ENCODE measurements around the gene RAPGEF1.

The RAPGEF1 gene

DNA sequence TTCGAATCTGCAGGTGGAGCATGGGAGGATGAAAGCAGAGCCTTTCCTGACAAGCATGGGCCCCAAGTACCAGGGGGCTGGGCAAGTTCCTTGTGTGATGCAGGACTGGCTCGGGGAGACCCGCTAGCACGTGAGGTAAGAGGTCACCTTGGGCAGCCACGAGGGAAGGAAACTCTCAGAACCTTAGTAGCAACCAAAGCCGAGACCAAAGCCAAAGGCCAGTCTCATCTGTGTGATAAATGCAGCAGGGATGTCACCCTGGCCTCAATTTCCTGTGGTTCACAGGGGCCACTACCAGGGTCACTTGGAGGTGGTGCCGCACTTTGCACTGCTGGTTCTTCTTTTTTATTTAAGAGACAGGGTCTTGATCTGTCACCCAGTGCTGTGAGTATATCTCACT is 155.0 kb downstream of the RAPGEF1 start:
- no peak overlapping the region for H4K8ac ChIP-seq (ENCODE audit: low read depth, low read length)
- no peaks in the 10 kb centered on the region for H3K4me1 ChIP-seq (ENCODE audit: control insufficient read depth, low read depth, low read length)
- H2BK120ac ChIP-seq (ENCODE audit: low read depth, low read length) = no peak overlapping the region
- DNase-seq = no peak
- H3K79me2 ChIP-seq (ENCODE audit: control insufficient read depth, insufficient read depth, low read length) = no peaks in the 10 kb centered on the region
- no peaks in the 10 kb centered on the region for H3K36me3 ChIP-seq (ENCODE audit: control insufficient read depth, insufficient read depth, low read length)
- H3K4me2 ChIP-seq (ENCODE audit: low read length) = no peak overlapping the region
- H3K79me1 ChIP-seq (ENCODE audit: low read length) = no peaks in the 10 kb centered on the region
- no peak overlapping the region for H3K9ac ChIP-seq (ENCODE audit: low read length)
- H2AK5ac ChIP-seq (ENCODE audit: low read length) = no peak overlapping the region
- H3K27ac ChIP-seq (ENCODE audit: low read depth, low read length) = no peak overlapping the region
- H2BK15ac ChIP-seq (replicated peaks; ENCODE audit: low read depth) = no peak overlapping the region
- no CpG with 5 or more reads among the region's 7 CpGs for WGBS (ENCODE audit: extremely low coverage, insufficient coverage, low lambda C conversion rate)
- H3K18ac ChIP-seq (ENCODE audit: low read length) = no peak overlapping the region
- no peak overlapping the region for H3K56ac ChIP-seq (ENCODE audit: low read length)
- no peak overlapping the region for H3K4ac ChIP-seq (ENCODE audit: low read depth, low read length)
- no peak overlapping the region for H2BK5ac ChIP-seq (ENCODE audit: low read length)
- H3K27me3 ChIP-seq (ENCODE audit: insufficient read depth, low read length, poor library complexity) = no peaks in the 10 kb centered on the region
- no peak overlapping the region for H3K4me3 ChIP-seq (ENCODE audit: low read length)
- H4K5ac ChIP-seq (ENCODE audit: low read length) = no peak overlapping the region
- no peak overlapping the region for H3K23ac ChIP-seq (ENCODE audit: low read length)

DNA sequence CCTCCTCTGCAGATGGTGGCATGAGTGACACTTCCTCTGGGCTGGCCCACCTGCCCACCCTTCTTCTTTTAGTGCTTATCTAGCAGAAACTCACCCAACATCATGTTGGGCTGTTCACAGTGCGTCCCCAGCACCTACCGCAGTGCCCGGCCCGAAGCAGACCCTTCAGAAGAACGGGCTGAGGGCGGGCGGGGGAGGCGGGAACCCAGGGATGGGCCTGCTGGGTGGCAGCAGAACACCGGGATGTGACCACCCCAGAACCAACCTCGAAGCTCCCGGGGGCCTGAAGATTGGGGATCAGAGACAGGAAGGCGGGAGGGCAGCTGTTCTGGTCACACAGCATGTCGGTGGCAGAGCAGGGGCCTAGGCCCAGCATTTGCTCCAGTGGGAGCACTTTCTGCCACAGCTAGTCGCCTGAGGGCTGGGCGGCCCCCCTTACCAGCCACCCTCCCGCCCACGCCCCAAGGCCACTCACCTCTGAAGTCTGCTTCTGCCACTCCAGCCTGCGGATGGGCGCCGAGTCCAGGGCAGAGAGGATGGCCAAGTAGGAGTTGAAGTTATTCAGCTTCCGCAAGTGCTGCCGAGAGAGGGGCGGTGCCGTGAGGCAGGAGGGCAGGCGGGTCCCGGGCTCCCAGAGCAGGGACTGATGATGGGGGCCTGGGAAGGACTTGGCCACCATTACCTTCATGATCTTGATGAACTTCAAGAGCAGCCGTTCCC is 155.9 kb downstream of the RAPGEF1 start:
- Histone ChIP-seq H2AK5ac (ENCODE audit: low read length) (no peak overlapping the region), H3K56ac (ENCODE audit: low read length) (no peak overlapping the region), H2BK5ac (ENCODE audit: low read length) (no peak overlapping the region), H3K4me3 (ENCODE audit: low read length) (no peak overlapping the region), H3K79me2 (ENCODE audit: control insufficient read depth, insufficient read depth, low read length) (no peaks in the 10 kb centered on the region), H3K9ac (ENCODE audit: low read length) (no peak overlapping the region), H3K4me1 (ENCODE audit: control insufficient read depth, low read depth, low read length) (no peaks in the 10 kb centered on the region), H3K27me3 (ENCODE audit: insufficient read depth, low read length, poor library complexity) (no peaks in the 10 kb centered on the region), H4K8ac (ENCODE audit: low read depth, low read length) (no peak overlapping the region), H3K18ac (ENCODE audit: low read length) (no peak overlapping the region), H2BK15ac (replicated peaks; ENCODE audit: low read depth) (no peak overlapping the region), H3K36me3 (ENCODE audit: control insufficient read depth, insufficient read depth, low read length) (no peaks in the 10 kb centered on the region), H3K27ac (ENCODE audit: low read depth, low read length) (no peak overlapping the region), H3K4ac (ENCODE audit: low read depth, low read length) (no peak overlapping the region), H3K23ac (ENCODE audit: low read length) (no peak overlapping the region), H3K4me2 (ENCODE audit: low read length) (no peak overlapping the region), H4K5ac (ENCODE audit: low read length) (no peak overlapping the region), H3K79me1 (ENCODE audit: low read length) (no peaks in the 10 kb centered on the region), H2BK120ac (ENCODE audit: low read depth, low read length) (no peak overlapping the region)
- no CpG with 5 or more reads among the region's 27 CpGs for WGBS (ENCODE audit: extremely low coverage, insufficient coverage, low lambda C conversion rate)
- no peak for DNase-seq

DNA sequence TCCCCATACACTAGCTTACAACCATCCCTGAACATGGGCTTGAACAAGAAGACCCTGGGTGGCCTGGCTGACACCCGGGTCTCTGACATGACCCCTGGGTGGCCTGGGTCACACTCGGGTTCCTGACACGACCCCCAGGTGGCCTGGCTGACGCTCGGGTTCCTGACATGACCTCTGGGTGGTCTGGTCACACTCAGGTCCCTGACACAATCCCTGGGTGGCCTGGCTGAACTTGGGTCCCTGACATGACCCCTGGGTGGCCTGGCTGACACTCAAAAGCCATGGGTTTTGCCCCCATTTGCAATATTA is 156.6 kb downstream of the RAPGEF1 start:
- no peaks in the 10 kb centered on the region for H3K27me3 ChIP-seq (ENCODE audit: insufficient read depth, low read length, poor library complexity)
- no CpG with 5 or more reads among the region's 5 CpGs for WGBS (ENCODE audit: extremely low coverage, insufficient coverage, low lambda C conversion rate)
- no peak overlapping the region for H3K23ac ChIP-seq (ENCODE audit: low read length)
- no peak for DNase-seq
- no peaks in the 10 kb centered on the region for H3K79me2 ChIP-seq (ENCODE audit: control insufficient read depth, insufficient read depth, low read length)
- H3K4ac ChIP-seq (ENCODE audit: low read depth, low read length) = no peak overlapping the region
- H3K9ac ChIP-seq (ENCODE audit: low read length) = no peak overlapping the region
- no peak overlapping the region for H2BK5ac ChIP-seq (ENCODE audit: low read length)
- no peak overlapping the region for H4K5ac ChIP-seq (ENCODE audit: low read length)
- no peak overlapping the region for H3K4me3 ChIP-seq (ENCODE audit: low read length)
- no peaks in the 10 kb centered on the region for H3K36me3 ChIP-seq (ENCODE audit: control insufficient read depth, insufficient read depth, low read length)
- H3K79me1 ChIP-seq (ENCODE audit: low read length) = no peaks in the 10 kb centered on the region
- no peak overlapping the region for H3K56ac ChIP-seq (ENCODE audit: low read length)
- no peak overlapping the region for H3K4me2 ChIP-seq (ENCODE audit: low read length)
- no peak overlapping the region for H2BK120ac ChIP-seq (ENCODE audit: low read depth, low read length)
- no peak overlapping the region for H2BK15ac ChIP-seq (replicated peaks; ENCODE audit: low read depth)
- H4K8ac ChIP-seq (ENCODE audit: low read depth, low read length) = no peak overlapping the region
- H3K4me1 ChIP-seq (ENCODE audit: control insufficient read depth, low read depth, low read length) = no peaks in the 10 kb centered on the region
- no peak overlapping the region for H2AK5ac ChIP-seq (ENCODE audit: low read length)
- H3K18ac ChIP-seq (ENCODE audit: low read length) = no peak overlapping the region
- H3K27ac ChIP-seq (ENCODE audit: low read depth, low read length) = no peak overlapping the region

DNA sequence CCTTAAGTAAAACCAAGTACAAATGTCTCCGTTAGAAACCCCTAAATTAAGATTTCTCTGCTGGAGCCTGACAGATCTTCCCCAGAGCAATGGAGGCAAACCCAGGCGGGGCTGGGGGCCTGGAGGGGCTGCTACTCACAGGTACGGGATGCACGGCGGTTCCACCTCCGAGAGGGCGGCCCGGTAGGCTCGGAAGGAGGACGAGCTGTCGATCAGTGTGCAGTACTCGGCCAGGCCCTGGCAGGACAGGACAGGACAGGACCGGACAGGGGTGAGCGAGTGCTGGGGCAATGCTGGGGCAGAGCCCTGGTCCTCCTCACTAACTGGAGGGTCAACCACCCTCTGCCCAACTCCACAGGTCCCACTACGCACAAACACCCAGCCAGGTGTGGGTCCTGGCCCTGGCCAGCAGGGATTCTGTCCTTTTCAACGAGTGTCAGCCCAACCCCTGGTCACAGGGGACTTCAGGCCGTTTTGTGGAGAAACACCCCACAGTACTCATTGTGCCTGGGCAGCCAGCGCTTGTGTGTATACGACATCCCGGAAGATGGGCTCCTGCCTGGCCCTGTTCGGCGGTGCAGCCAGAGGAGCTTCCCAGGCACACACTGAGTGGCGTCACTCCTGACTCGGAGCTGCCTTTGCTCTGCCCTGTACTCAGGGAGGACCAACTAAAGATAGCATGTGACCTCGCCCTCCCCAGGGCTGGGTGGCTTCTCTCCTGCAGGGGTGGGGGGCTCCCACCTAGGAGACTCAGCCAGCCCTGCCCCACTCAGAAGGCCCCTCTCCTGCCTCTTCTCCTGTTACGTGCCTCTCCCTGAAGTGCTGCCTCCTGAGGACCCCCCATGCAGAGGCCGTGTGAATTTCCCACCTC is 157.2 kb downstream of the RAPGEF1 start:
- Histone ChIP-seq H3K4me1 (ENCODE audit: control insufficient read depth, low read depth, low read length) (no peaks in the 10 kb centered on the region), H2BK120ac (ENCODE audit: low read depth, low read length) (no peak overlapping the region), H3K23ac (ENCODE audit: low read length) (no peak overlapping the region), H3K18ac (ENCODE audit: low read length) (no peak overlapping the region), H3K4ac (ENCODE audit: low read depth, low read length) (no peak overlapping the region), H4K8ac (ENCODE audit: low read depth, low read length) (no peak overlapping the region), H3K36me3 (ENCODE audit: control insufficient read depth, insufficient read depth, low read length) (no peaks in the 10 kb centered on the region), H2AK5ac (ENCODE audit: low read length) (no peak overlapping the region), H2BK15ac (replicated peaks; ENCODE audit: low read depth) (no peak overlapping the region), H3K4me2 (ENCODE audit: low read length) (no peak overlapping the region), H4K5ac (ENCODE audit: low read length) (no peak overlapping the region), H3K79me2 (ENCODE audit: control insufficient read depth, insufficient read depth, low read length) (no peaks in the 10 kb centered on the region), H3K79me1 (ENCODE audit: low read length) (no peaks in the 10 kb centered on the region), H3K27ac (ENCODE audit: low read depth, low read length) (no peak overlapping the region), H3K4me3 (ENCODE audit: low read length) (no peak overlapping the region), H3K9ac (ENCODE audit: low read length) (no peak overlapping the region), H3K56ac (ENCODE audit: low read length) (no peak overlapping the region), H3K27me3 (ENCODE audit: insufficient read depth, low read length, poor library complexity) (no peaks in the 10 kb centered on the region), H2BK5ac (ENCODE audit: low read length) (no peak overlapping the region)
- no peak for DNase-seq
- no CpG with 5 or more reads among the region's 27 CpGs for WGBS (ENCODE audit: extremely low coverage, insufficient coverage, low lambda C conversion rate)

DNA sequence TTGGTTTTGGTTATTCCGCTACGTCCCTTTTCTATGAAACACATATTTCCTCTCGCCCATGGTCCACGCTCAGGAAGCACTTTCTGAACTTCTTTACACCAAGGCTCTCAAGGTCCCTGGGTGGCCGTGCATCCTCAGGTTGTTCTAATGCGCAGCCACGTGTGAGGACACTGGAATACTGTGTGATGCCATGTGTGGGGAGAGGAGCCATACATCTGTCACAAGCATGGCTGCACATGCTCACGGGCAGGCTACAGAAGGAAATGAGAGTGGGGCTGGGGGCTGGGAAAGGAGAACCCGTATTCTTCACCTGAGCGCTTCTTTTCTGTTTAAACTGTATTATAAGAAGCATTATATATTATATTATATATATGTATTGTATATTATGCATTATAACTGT is 157.8 kb downstream of the RAPGEF1 start:
- no peaks in the 10 kb centered on the region for H3K79me2 ChIP-seq (ENCODE audit: control insufficient read depth, insufficient read depth, low read length)
- H3K4me3 ChIP-seq (ENCODE audit: low read length) = no peak overlapping the region
- no peak overlapping the region for H3K18ac ChIP-seq (ENCODE audit: low read length)
- no peak overlapping the region for H3K56ac ChIP-seq (ENCODE audit: low read length)
- DNase-seq = no peak
- no peak overlapping the region for H3K23ac ChIP-seq (ENCODE audit: low read length)
- H3K4me2 ChIP-seq (ENCODE audit: low read length) = no peak overlapping the region
- H3K9ac ChIP-seq (ENCODE audit: low read length) = no peak overlapping the region
- no peak overlapping the region for H3K27ac ChIP-seq (ENCODE audit: low read depth, low read length)
- H2BK120ac ChIP-seq (ENCODE audit: low read depth, low read length) = no peak overlapping the region
- WGBS (ENCODE audit: extremely low coverage, insufficient coverage, low lambda C conversion rate) = no CpG with 5 or more reads among the region's 10 CpGs
- H3K36me3 ChIP-seq (ENCODE audit: control insufficient read depth, insufficient read depth, low read length) = peaks cover 2% of the 10 kb centered on the region
- no peaks in the 10 kb centered on the region for H3K4me1 ChIP-seq (ENCODE audit: control insufficient read depth, low read depth, low read length)
- H4K8ac ChIP-seq (ENCODE audit: low read depth, low read length) = no peak overlapping the region
- no peaks in the 10 kb centered on the region for H3K79me1 ChIP-seq (ENCODE audit: low read length)
- H4K5ac ChIP-seq (ENCODE audit: low read length) = no peak overlapping the region
- H2BK5ac ChIP-seq (ENCODE audit: low read length) = no peak overlapping the region
- no peak overlapping the region for H2BK15ac ChIP-seq (replicated peaks; ENCODE audit: low read depth)
- H3K4ac ChIP-seq (ENCODE audit: low read depth, low read length) = no peak overlapping the region
- no peak overlapping the region for H2AK5ac ChIP-seq (ENCODE audit: low read length)
- H3K27me3 ChIP-seq (ENCODE audit: insufficient read depth, low read length, poor library complexity) = no peaks in the 10 kb centered on the region
